GM12878 (cell line): ENCODE results near the gene CHD1L. TPM values are rescaled to one million over a fixed set of nuclear protein-coding genes. Genes with fewer than 3 reads are reported as not detected.

ENCODE experiments used
- CBX3 ChIP-seq: fragments of 200-600 bp; sonication (generic); IDR thresholded peaks from 2 replicates; pipeline ENCODE4 v1.6.1; 2016; ENCODE audit warnings: low read depth, borderline replicate concordance
- CBX5 ChIP-seq: sonication (generic); IDR thresholded peaks from 2 replicates; pipeline ENCODE4 v1.6.1; 2016; ENCODE audit warnings: low read depth, moderate library complexity, mild to moderate bottlenecking, inconsistent platforms
- CEBPB ChIP-seq, 2 experiments: fragments of 150-350 bp in 1 of 2; IDR thresholded peaks; 2 replicates each; pipeline ENCODE4 v1.6.1; 2012 to 2014; ENCODE audit warnings: low read depth in 2 of 2, low read length in 2 of 2, borderline replicate concordance in 1 of 2, inconsistent platforms in 1 of 2
- IKZF2 ChIP-seq, 2 experiments: fragments of 450-650 bp; IDR thresholded peaks; 2 replicates each; pipeline ENCODE4 v1.6.1; 2017; ENCODE audit warnings: mild to moderate bottlenecking in 2 of 2, moderate library complexity in 2 of 2
- RB1 ChIP-seq: fragments of 450-650 bp; formaldehyde crosslinking; IDR thresholded peaks from 2 replicates; pipeline ENCODE4 v1.6.1; 2017; ENCODE audit warnings: mild to moderate bottlenecking, borderline replicate concordance
- RCOR1 ChIP-seq: conservative IDR thresholded peaks from 2 replicates; pipeline ENCODE4 v1.6.1; 2012; ENCODE audit warnings: low read depth, low read length, improper control_type of control experiment
- SIN3A ChIP-seq: IDR thresholded peaks from 2 replicates; pipeline ENCODE4 v1.6.1; 2012; ENCODE audit warnings: low read depth, low read length, improper control_type of control experiment
- SMC3 ChIP-seq: IDR thresholded peaks from 2 replicates; pipeline ENCODE4 v1.6.1; 2011; ENCODE audit warnings: low read length, improper control_type of control experiment, borderline replicate concordance
- polyA plus RNA-seq, 11 experiments: library from polyadenylated mRNA; depleted of rRNA in 4 of 11; unstranded in 6 of 11; stranded (reverse) in 5 of 11; fragments of >200 nt; fragmentation: Nextera tagmentation in 4 of 11; fragmentation: Illumina TruSeq in 1 of 11; extraction: Ambion mirVana in 4 of 11; extraction: Trizol in 1 of 11; gene quantifications; 1 replicate in 1 of 11; 2 replicates in 10 of 11; pipeline versions ENCODE4 v1.2.1 to v1.2.3, GENCODE V29; 2011 to 2016; ENCODE audit warnings: inconsistent platforms in 2 of 11, missing spikeins in 2 of 11, low read depth in 1 of 11
- total RNA-seq, 4 experiments: library from RNA; depleted of rRNA in 3 of 4; stranded (reverse); fragments of >200 nt in 3 of 4; fragmentation: Illumina TruSeq in 1 of 4; extraction: Trizol in 1 of 4; gene quantifications; 2 replicates each; pipeline versions ENCODE4 v1.2.1 to v1.2.3, GENCODE V29; 2013 to 2021
- TF ChIP-seq, protein P1 (sequence below): fragments of 450-650 bp; formaldehyde crosslinking; IDR thresholded peaks from 2 replicates; pipeline ENCODE4 v1.4.0; 2020; ENCODE audit warnings: mild to moderate bottlenecking, moderate library complexity
- TF ChIP-seq, protein P2 (sequence below): IDR thresholded peaks from 2 replicates; pipeline ENCODE4 v1.6.1; 2012; ENCODE audit warnings: low read depth, low read length, improper control_type of control experiment

The CHD1L gene
- total and polyA plus RNA-seq, 10 of the 15 experiments (the other 5 are each of a cell fraction or from before 2014, with no cell fraction given) = 21.2 to 54.2 (median 44.5) TPM

DNA sequence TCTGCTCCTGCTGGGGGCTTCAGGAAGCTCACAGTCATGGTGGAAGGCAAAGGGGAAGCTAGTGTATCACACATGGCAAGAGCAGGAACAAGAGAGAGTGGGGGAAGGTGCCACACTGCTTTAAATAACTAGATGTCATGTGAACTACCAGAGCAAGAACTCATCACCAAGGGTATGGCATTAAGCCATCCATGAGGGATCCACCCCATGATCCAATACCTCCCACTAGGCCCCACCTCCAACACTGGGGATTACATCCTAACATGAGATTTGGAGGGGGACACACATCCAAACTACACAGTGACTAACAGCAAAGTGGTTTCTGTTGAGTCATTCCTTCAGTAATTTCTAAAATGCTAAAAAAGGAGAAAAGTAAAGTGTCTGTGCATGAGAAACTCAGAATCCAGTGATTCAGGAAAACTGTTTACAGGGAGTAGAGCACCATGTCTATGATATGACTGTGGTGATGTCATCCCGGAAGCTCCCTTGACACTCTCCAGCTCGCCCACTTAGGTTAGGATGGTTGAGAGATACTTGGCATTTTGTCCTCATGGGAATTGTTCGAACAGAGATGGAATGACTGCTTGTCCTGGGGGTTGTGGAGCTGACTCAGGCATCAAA, 50.3 kb downstream of the CHD1L start (continued):
- TF ChIP-seq, protein P1, sequence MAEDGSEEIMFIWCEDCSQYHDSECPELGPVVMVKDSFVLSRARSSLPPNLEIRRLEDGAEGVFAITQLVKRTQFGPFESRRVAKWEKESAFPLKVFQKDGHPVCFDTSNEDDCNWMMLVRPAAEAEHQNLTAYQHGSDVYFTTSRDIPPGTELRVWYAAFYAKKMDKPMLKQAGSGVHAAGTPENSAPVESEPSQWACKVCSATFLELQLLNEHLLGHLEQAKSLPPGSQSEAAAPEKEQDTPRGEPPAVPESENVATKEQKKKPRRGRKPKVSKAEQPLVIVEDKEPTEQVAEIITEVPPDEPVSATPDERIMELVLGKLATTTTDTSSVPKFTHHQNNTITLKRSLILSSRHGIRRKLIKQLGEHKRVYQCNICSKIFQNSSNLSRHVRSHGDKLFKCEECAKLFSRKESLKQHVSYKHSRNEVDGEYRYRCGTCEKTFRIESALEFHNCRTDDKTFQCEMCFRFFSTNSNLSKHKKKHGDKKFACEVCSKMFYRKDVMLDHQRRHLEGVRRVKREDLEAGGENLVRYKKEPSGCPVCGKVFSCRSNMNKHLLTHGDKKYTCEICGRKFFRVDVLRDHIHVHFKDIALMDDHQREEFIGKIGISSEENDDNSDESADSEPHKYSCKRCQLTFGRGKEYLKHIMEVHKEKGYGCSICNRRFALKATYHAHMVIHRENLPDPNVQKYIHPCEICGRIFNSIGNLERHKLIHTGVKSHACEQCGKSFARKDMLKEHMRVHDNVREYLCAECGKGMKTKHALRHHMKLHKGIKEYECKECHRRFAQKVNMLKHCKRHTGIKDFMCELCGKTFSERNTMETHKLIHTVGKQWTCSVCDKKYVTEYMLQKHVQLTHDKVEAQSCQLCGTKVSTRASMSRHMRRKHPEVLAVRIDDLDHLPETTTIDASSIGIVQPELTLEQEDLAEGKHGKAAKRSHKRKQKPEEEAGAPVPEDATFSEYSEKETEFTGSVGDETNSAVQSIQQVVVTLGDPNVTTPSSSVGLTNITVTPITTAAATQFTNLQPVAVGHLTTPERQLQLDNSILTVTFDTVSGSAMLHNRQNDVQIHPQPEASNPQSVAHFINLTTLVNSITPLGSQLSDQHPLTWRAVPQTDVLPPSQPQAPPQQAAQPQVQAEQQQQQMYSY (CRISPR knock-in tag) = no peak
- TF ChIP-seq SMC3 (no peak), CEBPB (IDR thresholded peaks at IDR 0.05; ENCODE audit: borderline replicate concordance in 1 of 2, low read depth in 2 of 2, low read length in 2 of 2) (no peak), RCOR1 (no peak), SIN3A (no peak), RB1 (no peak), CBX3 (no peak), IKZF2 (IDR thresholded peaks at IDR 0.05) (no peak), CBX5 (no peak)
- TF ChIP-seq, protein P2, sequence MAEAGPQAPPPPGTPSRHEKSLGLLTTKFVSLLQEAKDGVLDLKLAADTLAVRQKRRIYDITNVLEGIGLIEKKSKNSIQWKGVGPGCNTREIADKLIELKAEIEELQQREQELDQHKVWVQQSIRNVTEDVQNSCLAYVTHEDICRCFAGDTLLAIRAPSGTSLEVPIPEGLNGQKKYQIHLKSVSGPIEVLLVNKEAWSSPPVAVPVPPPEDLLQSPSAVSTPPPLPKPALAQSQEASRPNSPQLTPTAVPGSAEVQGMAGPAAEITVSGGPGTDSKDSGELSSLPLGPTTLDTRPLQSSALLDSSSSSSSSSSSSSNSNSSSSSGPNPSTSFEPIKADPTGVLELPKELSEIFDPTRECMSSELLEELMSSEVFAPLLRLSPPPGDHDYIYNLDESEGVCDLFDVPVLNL = no peak
